GM21717 (cell line): ENCODE data around the gene E2F1.
"Not testable (repeated sequence)": the region's sequence is repeated elsewhere in the genome, so short reads cannot be mapped to it uniquely, and the experiment has no call there.

Source experiments
- ATAC-seq: cut with Tn5 transposase; IDR thresholded peaks from one replicate; pipeline ENCODE4 v1.9.1; 2021; ENCODE audit warnings: mild to moderate bottlenecking, moderate library complexity; ENCODE audit not compliant: unreplicated experiment

The E2F1 gene

GRCh38 chr20:33646191-33646590 is 40.0 kb downstream of the E2F1 start:
- no peak for ATAC-seq

DNA sequence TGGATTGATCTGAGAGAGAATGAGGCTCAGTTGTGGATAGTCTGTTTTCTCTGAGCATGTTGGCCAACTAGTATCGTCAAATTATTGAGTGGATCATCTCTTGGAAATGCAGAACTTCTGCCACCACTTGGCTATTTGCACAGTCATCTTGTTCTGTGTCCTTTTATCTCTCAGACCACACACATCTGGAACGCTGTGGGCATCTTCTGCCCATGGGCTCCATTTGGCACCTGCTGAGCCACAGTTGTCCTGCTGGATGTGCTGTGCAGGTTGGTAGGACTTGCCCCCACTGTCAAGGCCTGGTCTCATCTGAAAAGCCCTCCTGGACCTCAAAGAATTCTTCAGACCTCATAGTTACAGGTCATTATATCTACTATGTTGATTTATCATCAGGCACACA is 40.8 kb downstream of the E2F1 start:
- no peak for ATAC-seq

GRCh38 chr20:33645072-33645358 is 41.2 kb downstream of the E2F1 start:
- no peak for ATAC-seq

- ATAC-seq: no peak
These were observed 41.7 kb downstream of the E2F1 start for GRCh38 chr20:33644313-33645071.

DNA sequence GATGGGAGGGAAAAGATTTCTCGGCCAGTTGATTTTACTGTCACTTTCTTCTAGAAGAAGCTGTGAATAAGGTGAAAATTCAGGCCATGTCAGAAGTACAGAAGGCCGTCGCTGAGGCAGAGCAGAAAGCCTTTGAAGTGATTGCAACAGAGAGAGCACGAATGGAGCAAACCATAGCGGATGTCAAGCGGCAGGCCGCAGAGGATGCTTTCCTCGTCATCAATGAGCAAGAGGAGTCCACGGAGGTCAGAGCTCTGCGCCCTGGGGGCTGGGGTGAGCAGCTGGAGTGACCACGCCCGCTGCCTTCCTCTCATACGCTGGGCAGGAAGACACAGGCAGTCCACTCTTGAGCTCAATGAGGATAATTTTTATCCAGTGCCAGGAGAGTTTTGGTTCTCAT is 45.9 kb downstream of the E2F1 start:
- ATAC-seq: no peak

DNA sequence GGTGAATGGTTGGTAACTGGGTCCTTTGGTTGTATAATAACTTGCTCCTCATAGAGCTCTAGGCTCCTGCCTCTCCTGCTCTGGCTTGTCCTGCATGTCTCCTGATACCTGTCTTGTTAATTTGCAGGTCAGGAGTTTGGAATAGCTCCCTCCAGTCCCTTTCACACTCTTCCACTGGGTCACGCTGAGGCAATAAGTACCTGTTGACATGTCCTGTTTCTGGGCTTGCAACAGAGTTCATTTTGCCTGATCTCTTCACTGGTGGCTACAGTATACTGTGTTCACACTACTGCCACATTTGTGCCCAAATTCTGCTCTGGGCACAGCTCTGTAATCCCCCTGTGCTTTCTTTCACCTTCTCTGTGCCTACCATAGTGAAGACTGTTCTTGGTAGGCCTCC is 49.4 kb downstream of the E2F1 start:
- ATAC-seq: no peak

GRCh38 chr20:33635341-33635740 is 50.8 kb downstream of the E2F1 start:
- no peak for ATAC-seq

- ATAC-seq: not testable (repeated sequence)
These were observed 54.3 kb downstream of the E2F1 start for GRCh38 chr20:33631910-33632309.

GRCh38 chr20:33630507-33630906 is 55.7 kb downstream of the E2F1 start:
- no peak for ATAC-seq

DNA sequence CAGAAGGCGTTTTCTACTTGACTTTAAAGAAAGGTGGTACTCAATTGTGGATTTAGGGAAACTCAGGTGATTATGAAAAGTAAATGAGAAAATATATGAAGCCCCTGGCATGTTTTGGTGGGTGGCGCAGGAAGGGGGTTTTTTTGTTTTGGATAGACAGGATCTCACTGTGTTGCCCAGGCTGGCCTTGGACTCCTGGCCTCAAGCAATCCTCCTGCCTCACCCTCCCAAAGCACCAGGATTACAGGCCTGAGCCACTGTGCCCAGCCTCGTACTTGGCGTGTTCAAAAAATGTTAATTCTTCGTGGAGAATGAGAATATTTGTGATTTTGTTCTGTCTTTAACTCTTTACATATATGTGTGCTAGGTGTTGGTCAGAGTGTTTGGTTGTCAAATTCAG is 56.2 kb downstream of the E2F1 start:
- no peak for ATAC-seq

GRCh38 chr20:33629533-33629932 is 56.7 kb downstream of the E2F1 start:
- ATAC-seq: no peak

DNA sequence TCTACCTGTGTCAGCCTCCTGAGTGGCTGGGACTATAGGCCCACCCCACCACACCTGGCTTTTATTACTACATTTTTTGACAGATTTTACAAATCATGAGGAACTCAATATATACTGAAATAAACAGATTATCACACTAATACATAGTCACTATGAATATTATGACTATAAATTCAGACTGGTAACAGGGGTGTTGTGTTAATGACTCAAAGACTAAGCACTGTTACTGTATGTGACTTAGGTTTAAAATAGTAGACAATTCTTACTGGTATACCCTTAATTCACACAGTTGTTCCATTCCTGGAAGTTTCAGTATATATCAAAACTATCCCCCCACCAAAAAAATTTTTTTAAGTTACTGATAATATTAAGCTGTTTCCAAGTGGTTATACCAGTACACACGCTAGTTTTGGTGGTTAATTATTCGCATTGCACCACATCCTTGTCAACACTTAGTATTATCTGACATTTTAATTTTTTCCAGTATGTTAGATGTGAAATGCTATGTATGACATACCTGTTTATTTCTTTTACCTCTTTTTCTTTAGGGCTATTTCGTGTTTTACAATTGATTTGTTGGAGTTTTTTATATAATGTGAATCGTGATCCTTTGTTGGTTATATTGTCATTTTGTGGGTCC is 58.5 kb downstream of the E2F1 start:
- no peak for ATAC-seq

GRCh38 chr20:33626190-33626589 is 60.0 kb downstream of the E2F1 start:
- no peak for ATAC-seq
